Common myeloid progenitor, CD34-positive (primary cell): ENCODE measurements around the gene WDR73.

Experiments used
- CTCF ChIA-PET: fragments of 350-600 bp; sonication (Branson Sonifier 250); formaldehyde crosslinking; loops from one replicate; lab custom pipeline; 2021; ENCODE audit warnings: antibody characterized with exemption; lab: Charles Lee
- POLR2A ChIA-PET: fragments of 350-600 bp; sonication (Branson Sonifier 250); formaldehyde crosslinking; loops from one replicate; lab custom pipeline; 2021; ENCODE audit warnings: antibody characterized with exemption; lab: Charles Lee
- DNase-seq, 3 donors: peaks; one replicate each; pipeline versions ENCODE4 v3.0.0 to v3.0.0-alpha.2; 2013
- H3K27ac ChIP-seq, 2 experiments: 1 replicate in 1 of 2; 2 replicates in 1 of 2; pipeline ENCODE4 v1.7.0; 2013; ENCODE audit warnings: inconsistent platforms in 2 of 2, low read length in 2 of 2, mild to moderate bottlenecking in 2 of 2, low read depth in 1 of 2, moderate library complexity in 1 of 2; ENCODE audit not compliant: severe bottlenecking in 2 of 2, insufficient read depth in 1 of 2, poor library complexity in 1 of 2
- H3K27me3 ChIP-seq, 5 experiments: replicated peaks in 2 of 5; 1 replicate in 3 of 5; 2 replicates in 2 of 5; pipeline versions ENCODE4 v1.6.1 to v1.7.0; 2013; ENCODE audit warnings: low read length in 4 of 5, mild to moderate bottlenecking in 2 of 5, moderate library complexity in 2 of 5, inconsistent platforms in 1 of 5; ENCODE audit not compliant: insufficient read depth in 5 of 5, control insufficient read depth in 4 of 5
- H3K36me3 ChIP-seq, 4 experiments: 1 replicate in 2 of 4; 2 replicates in 2 of 4; pipeline versions ENCODE4 v1.6.1 to v1.7.0; 2013; ENCODE audit warnings: low read length in 3 of 4, control low read depth in 1 of 4, mild to moderate bottlenecking in 1 of 4; ENCODE audit not compliant: control insufficient read depth in 4 of 4, insufficient read depth in 4 of 4
- H3K4me1 ChIP-seq, 4 experiments: 1 replicate in 3 of 4; 2 replicates in 1 of 4; pipeline versions ENCODE4 v1.6.1 to v1.7.1; 2013; ENCODE audit warnings: low read length in 3 of 4, mild to moderate bottlenecking in 3 of 4, control low read depth in 1 of 4, inconsistent platforms in 1 of 4, moderate library complexity in 1 of 4; ENCODE audit not compliant: control insufficient read depth in 4 of 4, insufficient read depth in 4 of 4; ENCODE audit errors: control extremely low read depth in 1 of 4
- H3K4me3 ChIP-seq, 7 experiments: 1 replicate in 4 of 7; 2 replicates in 3 of 7; pipeline versions ENCODE4 v1.5.1 to v1.7.0; 2013; ENCODE audit warnings: mild to moderate bottlenecking in 7 of 7, low read length in 6 of 7, moderate library complexity in 6 of 7, inconsistent platforms in 2 of 7, low read depth in 2 of 7, control low read depth in 1 of 7; ENCODE audit not compliant: insufficient read depth in 4 of 7, control insufficient read depth in 1 of 7; ENCODE audit errors: extremely low read depth in 1 of 7
- H3K9me3 ChIP-seq, 5 experiments: 1 replicate in 4 of 5; 2 replicates in 1 of 5; pipeline versions ENCODE4 v1.6.1 to v1.7.1; 2013; ENCODE audit warnings: low read length in 4 of 5, mild to moderate bottlenecking in 2 of 5, inconsistent platforms in 1 of 5, low read depth in 1 of 5, moderate library complexity in 1 of 5; ENCODE audit not compliant: control insufficient read depth in 4 of 5, insufficient read depth in 2 of 5; ENCODE audit errors: control extremely low read depth in 1 of 5
- WGBS: methylation state at CpG from one replicate; pipeline ENCODE4 v1.1.5; 2013; ENCODE audit not compliant: insufficient coverage; 5-methylcytosine and 5-hydroxymethylcytosine counted together

The WDR73 gene

GRCh38 chr15:84608707-84609284, 45.3 kb downstream of the WDR73 start:
- Histone ChIP-seq H3K27ac (no peak overlapping the region), H3K4me3 (no peak overlapping the region), H3K4me1 (peaks cover 0 to 19% (median 14%) of the 10 kb centered on the region in 4 experiments), H3K27me3 (no peaks in the 10 kb centered on the region), H3K9me3 (no peaks in the 10 kb centered on the region), H3K36me3 (peaks cover 6 to 47% (median 36%) of the 10 kb centered on the region in 4 experiments)
- WGBS = 100% methylated on average over 1 of the region's 1 CpG
- no peak for DNase-seq
- ChIA-PET POLR2A (no interaction called here), CTCF (interaction anchor here (1.1 to 2.2 kb wide), 3 partner anchors 9 to 38 kb away, joined by 3 to 7 read pairs (median 4); no protein-coding TSS in a partner anchor)

GRCh38 chr15:84606653-84607120, 47.4 kb downstream of the WDR73 start:
- Histone ChIP-seq H3K36me3 (peaks cover 5 to 47% (median 36%) of the 10 kb centered on the region in 4 experiments), H3K4me1 (peaks cover 0 to 30% (median 29%) of the 10 kb centered on the region in 4 experiments), H3K27me3 (no peaks in the 10 kb centered on the region), H3K9me3 (no peaks in the 10 kb centered on the region), H3K4me3 (no peak overlapping the region), H3K27ac (no peak overlapping the region)
- POLR2A ChIA-PET = no interaction called here
- CTCF ChIA-PET = no interaction called here
- DNase-seq = no peak
- WGBS = 93% methylated on average over 6 of the region's 8 CpGs

GRCh38 chr15:84605554-84605882, 48.6 kb downstream of the WDR73 start:
- ChIA-PET POLR2A (no interaction called here), CTCF (interaction anchor here (1.0 to 2.2 kb wide), 4 partner anchors 11 to 20 kb away, joined by 4 to 7 read pairs (median 5); no protein-coding TSS in a partner anchor)
- Histone ChIP-seq H3K9me3 (no peaks in the 10 kb centered on the region), H3K36me3 (peaks cover 5 to 47% (median 36%) of the 10 kb centered on the region in 4 experiments), H3K27me3 (no peaks in the 10 kb centered on the region), H3K27ac (peak overlapping the region in 1 of 2 experiments; percentile 16), H3K4me3 (no peak overlapping the region), H3K4me1 (peaks cover 3 to 37% (median 34%) of the 10 kb centered on the region in 4 experiments)
- WGBS = 36% methylated on average over 1 of the region's 2 CpGs
- DNase-seq = no peak

DNA sequence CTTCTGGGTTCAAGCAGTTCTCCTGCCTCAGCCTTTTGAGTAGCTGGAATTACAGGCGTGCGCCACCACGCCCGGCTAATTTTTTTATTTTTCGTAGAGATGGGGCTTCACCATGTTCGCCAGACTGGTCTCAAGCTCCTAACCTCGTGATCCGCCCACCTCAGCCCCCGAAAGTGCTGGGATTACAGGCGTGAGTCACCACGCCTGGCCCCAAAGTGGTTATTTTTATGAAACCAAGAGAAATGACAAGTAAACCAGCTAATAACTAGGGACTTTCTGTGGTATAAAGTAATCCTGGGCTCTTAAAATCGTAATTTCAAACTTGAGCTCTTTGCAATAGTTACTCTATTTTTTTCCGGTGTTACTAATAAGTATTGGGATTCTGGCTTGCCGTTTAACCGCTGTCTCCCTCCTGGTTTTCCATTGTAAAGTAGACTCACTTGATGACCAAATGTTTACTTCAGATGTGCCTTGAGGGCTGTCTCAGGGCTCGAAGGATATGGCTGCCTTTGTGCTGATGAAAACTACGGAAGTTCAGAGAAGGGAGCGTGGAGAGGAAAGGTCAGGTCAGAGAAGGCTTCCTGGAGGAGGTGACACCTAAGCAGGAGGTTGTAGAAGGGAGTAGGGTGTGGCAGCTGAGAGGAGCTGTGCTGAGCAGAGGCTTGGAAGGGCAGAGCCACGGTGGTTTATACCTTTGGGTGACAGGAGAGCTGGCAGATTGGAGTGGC, 49.1 kb downstream of the WDR73 start:
- Histone ChIP-seq H3K27ac (peak overlapping the region in 1 of 2 experiments; percentile 16), H3K9me3 (no peaks in the 10 kb centered on the region), H3K36me3 (peaks cover 5 to 45% (median 36%) of the 10 kb centered on the region in 4 experiments), H3K4me1 (peaks cover 3 to 41% (median 36%) of the 10 kb centered on the region in 4 experiments), H3K27me3 (no peaks in the 10 kb centered on the region), H3K4me3 (no peak overlapping the region)
- WGBS = 90% methylated on average over 15 of the region's 19 CpGs
- ChIA-PET POLR2A (no interaction called here), CTCF (interaction anchor here (1.0 to 2.2 kb wide), 5 partner anchors 10 to 21 kb away, joined by 3 to 7 read pairs (median 4); no protein-coding TSS in a partner anchor)
- no peak for DNase-seq

DNA sequence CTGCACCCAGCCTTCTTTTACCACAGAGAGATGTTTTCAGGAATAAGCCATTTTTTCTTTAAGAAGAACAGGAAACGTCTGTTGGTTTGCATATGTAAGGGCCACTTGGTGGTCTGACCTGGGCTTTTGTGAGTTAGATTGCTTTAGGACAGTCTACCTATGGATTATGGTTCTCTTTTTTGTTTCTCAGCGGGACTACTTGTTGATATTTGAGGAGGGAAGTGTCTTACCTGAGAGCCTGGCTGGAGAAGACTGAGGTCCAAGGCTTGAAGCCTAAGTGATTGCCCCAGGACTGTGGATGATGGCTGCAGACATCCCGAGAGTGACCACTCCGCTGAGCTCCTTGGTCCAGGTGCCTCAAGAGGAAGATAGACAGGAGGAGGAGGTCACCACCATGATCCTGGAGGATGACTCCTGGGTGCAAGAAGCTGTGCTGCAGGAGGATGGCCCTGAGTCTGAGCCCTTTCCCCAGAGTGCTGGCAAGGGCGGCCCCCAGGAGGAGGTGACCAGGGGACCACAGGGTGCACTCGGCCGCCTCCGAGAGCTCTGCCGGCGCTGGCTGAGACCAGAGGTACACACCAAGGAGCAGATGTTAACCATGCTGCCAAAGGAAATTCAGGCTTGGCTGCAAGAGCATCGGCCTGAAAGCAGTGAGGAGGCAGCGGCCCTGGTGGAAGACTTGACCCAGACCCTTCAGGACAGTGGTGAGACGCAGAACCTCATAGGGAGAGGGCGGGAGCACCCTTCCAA, 50.3 kb downstream of the WDR73 start:
- H3K36me3 ChIP-seq = peaks cover 5 to 40% (median 30%) of the 10 kb centered on the region in 4 experiments
- no peak overlapping the region for H3K4me3 ChIP-seq
- H3K9me3 ChIP-seq = no peaks in the 10 kb centered on the region
- whole genome bisulfite sequencing = 96% methylated on average over 13 of the region's 14 CpGs
- no peak overlapping the region for H3K27ac ChIP-seq
- ChIA-PET POLR2A (no interaction called here), CTCF (interaction anchor here (2.2 kb wide), 1 partner anchor 22 kb away, joined by 7 read pairs; no protein-coding TSS in a partner anchor)
- no peak for DNase-seq
- H3K4me1 ChIP-seq = peaks cover 10 to 53% (median 48%) of the 10 kb centered on the region in 4 experiments
- H3K27me3 ChIP-seq = no peaks in the 10 kb centered on the region

DNA sequence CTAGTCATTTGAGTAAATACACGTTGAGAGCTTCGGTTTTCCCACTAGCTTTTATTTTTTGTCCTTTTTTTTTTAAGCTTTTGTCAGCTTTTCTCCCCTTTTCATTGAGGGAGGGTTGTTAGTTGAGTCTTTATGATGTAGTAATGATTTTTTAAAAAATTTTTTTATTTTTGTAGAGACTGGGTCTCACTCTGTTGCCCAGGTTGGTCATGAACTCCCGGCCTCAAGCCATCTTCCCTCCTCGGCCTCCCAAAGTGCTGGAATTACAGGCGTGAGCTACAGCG, 52.6 kb downstream of the WDR73 start:
- WGBS = no CpG with 5 or more reads among the region's 6 CpGs
- POLR2A ChIA-PET = no interaction called here
- Histone ChIP-seq H3K9me3 (no peaks in the 10 kb centered on the region), H3K4me3 (peak overlapping the region; percentile 70 to 96 (median 80)), H3K27ac (peak overlapping the region; percentile 86 to 94), H3K4me1 (peaks cover 17 to 71% (median 64%) of the 10 kb centered on the region in 4 experiments), H3K36me3 (peaks cover 3 to 25% (median 19%) of the 10 kb centered on the region in 4 experiments), H3K27me3 (no peaks in the 10 kb centered on the region)
- CTCF ChIA-PET = interaction anchor here (1.7 to 4.0 kb wide), 4 partner anchors 23 to 57 kb away, joined by 5 to 28 read pairs (median 8); partner anchors contain the start of genes NMB and WDR73
- no peak for DNase-seq
